Adrenal gland (tissue), 12 donors: ENCODE measurements around the gene HIBADH. TPM values are rescaled to one million over a fixed set of nuclear protein-coding genes. Genes with fewer than 3 reads are reported as not detected.

Source experiments
- DNase-seq, 7 donors: peaks; one replicate each; pipeline ENCODE4 v3.0.0-alpha.2; 2019 to 2020
- H3K27ac ChIP-seq, 5 donors: fragments of 200-600 bp; sonication (generic) in 4 of 5; 1 replicate in 3 of 5; 2 replicates in 2 of 5; pipeline versions ENCODE4 v1.5.1 to v1.8.0; 2016 to 2020; ENCODE audit warnings: mild to moderate bottlenecking in 1 of 5
- H3K27me3 ChIP-seq: fragments of 200-600 bp; 2 replicates; pipeline ENCODE4 v1.8.0; 2021
- H3K36me3 ChIP-seq, 2 donors: fragments of 200-600 bp; replicated peaks in 1 of 2; 1 replicate in 1 of 2; 2 replicates in 1 of 2; pipeline versions ENCODE4 v1.5.1 to v1.8.0; 2018 to 2022
- H3K4me1 ChIP-seq, 2 donors: fragments of 200-600 bp; replicated peaks in 1 of 2; 1 replicate in 1 of 2; 2 replicates in 1 of 2; pipeline versions ENCODE4 v1.5.1 to v1.8.0; 2018 to 2021
- H3K4me3 ChIP-seq, 4 donors: fragments of 200-600 bp; sonication (generic) in 3 of 4; one replicate each; pipeline ENCODE4 v1.5.1; 2016 to 2018
- H3K9me3 ChIP-seq, 3 donors: fragments of 200-600 bp; sonication (generic) in 1 of 3; replicated peaks in 1 of 3; 1 replicate in 2 of 3; 2 replicates in 1 of 3; pipeline versions ENCODE4 v1.5.1 to v1.8.0; 2016 to 2021
- POLR2A ChIP-seq, 2 donors: fragments of 450-650 bp; IDR thresholded peaks; one replicate each; pipeline ENCODE4 v1.6.1; 2017; ENCODE audit warnings: antibody characterized with exemption in 2 of 2, mild to moderate bottlenecking in 2 of 2, moderate library complexity in 1 of 2
- WGBS, 4 donors: extraction: QIAGEN DNeasy Blood & Tissue Kit in 2 of 4; methylation state at CpG; one replicate each; pipeline versions ENCODE4 v1.1.5 to v1.1.7; 2013 to 2017; 5-methylcytosine and 5-hydroxymethylcytosine counted together
- intact Hi-C, 2 donors: fragments of 100-400 bp; cut with DNase I; formaldehyde crosslinking; loops; one replicate each; pipeline versions ENCODE4 v1.14.1 to v1.15.0; 2022 to 2023
- polyA plus RNA-seq, 3 donors: library from polyadenylated mRNA; stranded (reverse); fragments of 200-250 nt in 2 of 3; fragments of 350-450 nt in 1 of 3; fragmentation: Illumina TruSeq in 1 of 3; extraction: RNeasy Lipid Tissue Mini Kit (QIAGEN cat#74804) in 1 of 3; gene quantifications; one replicate each; pipeline ENCODE4 v1.2.3, GENCODE V29; 2013 to 2014
- total RNA-seq, 9 donors: library from RNA; depleted of rRNA in 4 of 9; stranded (reverse); fragments of >200 nt in 4 of 9; fragments of 120-200 nt in 1 of 9; fragmentation: NEBNext Ultra II Directional in 1 of 9; extraction: Animal tissue kit (Norgen Biotek cat#: 25700) in 1 of 9; gene quantifications; one replicate each; pipeline versions ENCODE4 v1.1.0 to v1.2.4, GENCODE V29; 2013 to 2023
- TF ChIP-seq, protein P1 (sequence below), 6 experiments: fragments of 450-650 bp in 4 of 6; fragments of 200-600 bp in 2 of 6; sonication (generic) in 1 of 6; IDR thresholded peaks; 1 replicate in 5 of 6; 2 replicates in 1 of 6; pipeline versions ENCODE4 v1.5.1 to v1.8.0; 2016 to 2021; ENCODE audit warnings: antibody characterized with exemption in 6 of 6, mild to moderate bottlenecking in 2 of 6, moderate library complexity in 1 of 6
- donor health status: healthy with polysubstance abuse.
- donor health status: Bipolar disorder and iron deficiency.
- donor health status: DM: yes; HTN: yes; CAD: no.
- donor health status: DM: no; HTN: no; CAD: no.
- donor health status: DM: no; HTN: no; CAD: no.
- donor health status: DM: yes; HTN: yes; CAD: no.

Gene HIBADH
- total and polyA plus RNA-seq, 12 donors: 42.9 to 227 (median 130) TPM

DNA sequence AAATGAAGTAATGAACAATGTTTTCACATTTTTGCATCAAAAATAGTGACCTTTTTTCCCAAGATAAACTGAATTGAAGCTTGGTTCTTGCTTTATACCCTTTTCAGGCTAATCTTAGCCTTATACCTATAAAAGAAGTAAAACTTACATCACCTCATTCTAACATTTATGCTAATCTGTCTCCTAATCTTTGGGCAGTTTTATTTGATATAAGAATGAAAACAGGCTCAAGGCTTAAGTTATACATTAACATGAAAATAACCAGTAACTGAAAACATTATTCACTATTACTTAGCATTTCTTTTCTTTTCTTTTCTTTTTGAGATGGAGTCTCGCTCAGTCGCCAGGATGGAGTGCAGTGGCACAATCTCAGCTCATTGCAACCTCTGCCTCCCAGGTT, 113.1 kb downstream of the HIBADH start:
- no peaks in the 10 kb centered on the region for H3K4me1 ChIP-seq
- H3K4me3 ChIP-seq: no peak overlapping the region
- intact Hi-C loops: no loop called here
- TF ChIP-seq, protein P1, sequence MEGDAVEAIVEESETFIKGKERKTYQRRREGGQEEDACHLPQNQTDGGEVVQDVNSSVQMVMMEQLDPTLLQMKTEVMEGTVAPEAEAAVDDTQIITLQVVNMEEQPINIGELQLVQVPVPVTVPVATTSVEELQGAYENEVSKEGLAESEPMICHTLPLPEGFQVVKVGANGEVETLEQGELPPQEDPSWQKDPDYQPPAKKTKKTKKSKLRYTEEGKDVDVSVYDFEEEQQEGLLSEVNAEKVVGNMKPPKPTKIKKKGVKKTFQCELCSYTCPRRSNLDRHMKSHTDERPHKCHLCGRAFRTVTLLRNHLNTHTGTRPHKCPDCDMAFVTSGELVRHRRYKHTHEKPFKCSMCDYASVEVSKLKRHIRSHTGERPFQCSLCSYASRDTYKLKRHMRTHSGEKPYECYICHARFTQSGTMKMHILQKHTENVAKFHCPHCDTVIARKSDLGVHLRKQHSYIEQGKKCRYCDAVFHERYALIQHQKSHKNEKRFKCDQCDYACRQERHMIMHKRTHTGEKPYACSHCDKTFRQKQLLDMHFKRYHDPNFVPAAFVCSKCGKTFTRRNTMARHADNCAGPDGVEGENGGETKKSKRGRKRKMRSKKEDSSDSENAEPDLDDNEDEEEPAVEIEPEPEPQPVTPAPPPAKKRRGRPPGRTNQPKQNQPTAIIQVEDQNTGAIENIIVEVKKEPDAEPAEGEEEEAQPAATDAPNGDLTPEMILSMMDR (IDR thresholded peaks at IDR 0.05): no peak
- TF ChIP-seq POLR2A (IDR thresholded peaks at IDR 0.05): no peak
- no peaks in the 10 kb centered on the region for H3K36me3 ChIP-seq
- H3K9me3 ChIP-seq: no peaks in the 10 kb centered on the region
- no peak for DNase-seq
- WGBS, 4 donors: 92 to 100% (median 96%) methylated on average over 2 of the region's 2 CpGs
- no peak overlapping the region for H3K27ac ChIP-seq
- H3K27me3 ChIP-seq: no peaks in the 10 kb centered on the region

DNA sequence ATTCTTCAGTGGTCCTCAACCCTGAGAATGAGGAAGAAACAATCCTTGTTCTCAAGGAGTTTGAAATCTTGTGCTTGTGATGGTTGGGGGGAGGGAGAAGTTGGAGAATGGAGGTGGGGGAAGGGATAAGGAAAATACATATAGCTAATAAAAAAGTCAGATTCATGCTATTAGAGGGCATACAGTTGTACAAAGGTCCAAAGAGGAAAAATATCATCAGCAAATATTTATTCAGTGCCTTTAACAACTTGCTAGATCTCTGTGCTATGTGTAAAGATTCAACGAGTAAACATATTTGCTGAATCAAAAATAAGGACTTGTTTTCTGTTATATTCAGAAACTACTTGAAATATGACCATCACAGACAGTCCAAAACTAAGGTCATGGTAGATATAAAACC, 114.4 kb downstream of the HIBADH start:
- intact Hi-C loops: no loop called here
- Histone ChIP-seq H3K4me3 (no peak overlapping the region), H3K36me3 (no peaks in the 10 kb centered on the region), H3K4me1 (no peaks in the 10 kb centered on the region), H3K27ac (no peak overlapping the region), H3K9me3 (no peaks in the 10 kb centered on the region), H3K27me3 (no peaks in the 10 kb centered on the region)
- DNase-seq: no peak
- no peak for TF ChIP-seq POLR2A (IDR thresholded peaks at IDR 0.05)
- TF ChIP-seq, protein P1 (IDR thresholded peaks at IDR 0.05): no peak
- WGBS, 4 donors: 96 to 100% (median 96%) methylated on average over 1 of the region's 1 CpG

DNA sequence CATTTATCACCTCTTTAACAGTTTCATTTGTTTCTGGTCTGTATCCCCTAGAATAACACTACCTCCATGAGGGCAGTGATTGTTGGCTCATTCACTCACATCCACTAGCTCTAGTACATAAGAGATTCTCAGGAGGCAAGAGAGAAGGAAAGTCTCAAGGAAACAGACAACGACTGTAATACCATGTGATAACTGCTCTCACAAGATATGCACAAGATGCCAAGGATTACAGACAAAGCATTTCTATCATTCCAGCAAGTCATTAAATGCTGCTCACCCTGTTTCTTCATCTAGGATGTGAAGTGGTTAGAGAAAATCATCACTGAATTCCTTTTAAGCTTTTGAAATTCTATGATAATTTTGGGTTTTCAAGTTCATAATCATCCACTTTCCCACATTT, 115.3 kb downstream of the HIBADH start:
- WGBS, 4 donors: 33 to 52% (median 38%) methylated on average over 1 of the region's 1 CpG
- no peaks in the 10 kb centered on the region for H3K36me3 ChIP-seq
- H3K4me1 ChIP-seq: no peaks in the 10 kb centered on the region
- no peak overlapping the region for H3K4me3 ChIP-seq
- intact Hi-C loops: no loop called here
- no peak for DNase-seq
- H3K27me3 ChIP-seq: no peaks in the 10 kb centered on the region
- H3K9me3 ChIP-seq: no peaks in the 10 kb centered on the region
- H3K27ac ChIP-seq: no peak overlapping the region
- TF ChIP-seq, protein P1 (IDR thresholded peaks at IDR 0.05): no peak
- no peak for TF ChIP-seq POLR2A (IDR thresholded peaks at IDR 0.05)

DNA sequence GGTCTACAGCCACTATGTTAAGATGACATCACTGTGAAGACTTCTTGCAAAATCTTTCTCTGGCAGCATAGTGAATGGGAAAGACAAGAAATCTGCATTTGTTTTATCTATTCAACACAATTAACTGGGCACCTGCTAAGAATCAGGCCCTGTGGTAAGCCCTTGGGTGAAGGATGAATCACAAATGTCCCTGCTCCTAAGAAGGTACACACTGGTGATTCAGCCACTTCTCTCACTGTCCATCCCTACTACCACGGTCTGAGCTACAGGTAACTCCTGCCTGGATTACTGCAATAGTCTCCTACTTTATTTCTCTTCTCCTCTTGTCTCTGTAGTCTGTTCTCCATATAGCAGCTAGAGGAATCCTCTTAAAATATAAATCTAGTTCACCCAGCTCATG, 116.1 kb downstream of the HIBADH start:
- intact Hi-C loops: no loop called here
- H3K4me3 ChIP-seq: no peak overlapping the region
- DNase-seq: no peak
- H3K27me3 ChIP-seq: no peaks in the 10 kb centered on the region
- WGBS, 4 donors: 75 to 90% (median 78%) methylated on average over 1 of the region's 1 CpG
- TF ChIP-seq, protein P1 (IDR thresholded peaks at IDR 0.05): no peak
- TF ChIP-seq POLR2A (IDR thresholded peaks at IDR 0.05): no peak
- H3K4me1 ChIP-seq: no peaks in the 10 kb centered on the region
- H3K27ac ChIP-seq: no peak overlapping the region
- H3K9me3 ChIP-seq: no peaks in the 10 kb centered on the region
- H3K36me3 ChIP-seq: no peaks in the 10 kb centered on the region
